ENCODE results near the gene TAAR1.

DNA sequence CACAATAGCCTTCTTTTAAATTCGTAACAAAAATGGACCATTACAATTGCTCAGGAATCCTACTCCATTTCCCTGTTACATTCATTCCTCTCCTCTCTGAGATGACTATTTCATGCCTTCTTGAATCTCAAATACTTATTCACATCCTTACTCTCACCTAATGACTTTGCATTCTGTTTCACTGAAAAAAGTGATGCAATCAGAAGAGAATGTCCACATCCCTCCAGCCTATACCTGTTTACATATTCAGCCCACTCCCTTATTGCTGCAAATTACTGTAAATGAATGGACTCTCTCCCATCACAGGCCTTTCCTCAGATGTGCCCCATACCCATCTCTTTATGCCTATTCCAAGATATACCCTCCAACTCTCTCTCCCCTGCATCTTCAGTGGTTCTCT is 8.6 kb downstream of the TAAR1 start:
- TF ChIP-seq, protein P1, sequence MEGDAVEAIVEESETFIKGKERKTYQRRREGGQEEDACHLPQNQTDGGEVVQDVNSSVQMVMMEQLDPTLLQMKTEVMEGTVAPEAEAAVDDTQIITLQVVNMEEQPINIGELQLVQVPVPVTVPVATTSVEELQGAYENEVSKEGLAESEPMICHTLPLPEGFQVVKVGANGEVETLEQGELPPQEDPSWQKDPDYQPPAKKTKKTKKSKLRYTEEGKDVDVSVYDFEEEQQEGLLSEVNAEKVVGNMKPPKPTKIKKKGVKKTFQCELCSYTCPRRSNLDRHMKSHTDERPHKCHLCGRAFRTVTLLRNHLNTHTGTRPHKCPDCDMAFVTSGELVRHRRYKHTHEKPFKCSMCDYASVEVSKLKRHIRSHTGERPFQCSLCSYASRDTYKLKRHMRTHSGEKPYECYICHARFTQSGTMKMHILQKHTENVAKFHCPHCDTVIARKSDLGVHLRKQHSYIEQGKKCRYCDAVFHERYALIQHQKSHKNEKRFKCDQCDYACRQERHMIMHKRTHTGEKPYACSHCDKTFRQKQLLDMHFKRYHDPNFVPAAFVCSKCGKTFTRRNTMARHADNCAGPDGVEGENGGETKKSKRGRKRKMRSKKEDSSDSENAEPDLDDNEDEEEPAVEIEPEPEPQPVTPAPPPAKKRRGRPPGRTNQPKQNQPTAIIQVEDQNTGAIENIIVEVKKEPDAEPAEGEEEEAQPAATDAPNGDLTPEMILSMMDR (IDR thresholded peaks at IDR 0.05) = no peak
- no peak for TF ChIP-seq POLR2AphosphoS5 (IDR thresholded peaks at IDR 0.05; ENCODE audit: insufficient read depth in 1 of 2, low read depth in 1 of 2)
